ENCODE measurements around the gene CACNG6.
"Not testable (repeated sequence)": the region's sequence is repeated elsewhere in the genome, so short reads cannot be mapped to it uniquely, and the experiment has no call there.

CACNG6 gene

DNA sequence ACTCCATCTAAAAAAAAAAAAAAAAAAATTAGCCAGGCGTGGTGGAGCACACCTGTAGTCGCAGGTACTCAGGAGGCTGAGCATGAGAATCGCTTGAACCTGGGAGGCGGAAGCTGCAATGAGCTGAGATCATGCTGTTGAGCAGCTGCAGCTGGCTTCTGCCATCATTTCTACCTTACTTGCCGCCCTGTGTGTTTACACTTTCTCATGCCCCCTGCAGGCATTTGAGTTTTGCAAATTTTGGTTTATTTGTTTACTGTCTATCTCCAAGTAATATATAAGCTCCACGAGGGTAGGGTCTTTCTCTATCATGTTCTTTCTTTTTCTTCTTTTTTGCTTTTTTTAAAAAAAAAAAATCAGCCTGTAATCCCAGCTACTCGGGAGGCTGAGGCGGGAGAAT, 18.0 kb downstream of the CACNG6 start:
- FAIRE-seq, result no peak

DNA sequence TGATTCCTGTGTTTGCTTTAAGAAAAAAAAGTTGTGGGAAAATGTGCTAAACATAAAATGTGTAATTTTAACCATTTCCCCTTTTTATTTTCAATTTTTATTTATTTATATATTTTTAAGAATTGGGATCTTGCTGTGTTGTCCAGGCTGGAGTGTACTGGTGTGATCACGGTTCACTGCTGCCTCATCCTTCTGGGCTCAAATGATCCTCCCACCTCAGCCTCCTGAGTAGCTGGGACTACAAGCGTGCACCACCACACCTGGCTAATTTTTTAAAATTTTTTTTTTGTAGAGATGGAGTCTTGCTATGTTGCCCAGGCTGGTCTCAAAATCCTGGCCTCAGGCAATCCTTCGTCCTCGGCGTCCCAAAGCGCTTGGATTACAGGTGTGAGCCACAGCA, 19.0 kb downstream of the CACNG6 start:
- no peak for FAIRE-seq

DNA sequence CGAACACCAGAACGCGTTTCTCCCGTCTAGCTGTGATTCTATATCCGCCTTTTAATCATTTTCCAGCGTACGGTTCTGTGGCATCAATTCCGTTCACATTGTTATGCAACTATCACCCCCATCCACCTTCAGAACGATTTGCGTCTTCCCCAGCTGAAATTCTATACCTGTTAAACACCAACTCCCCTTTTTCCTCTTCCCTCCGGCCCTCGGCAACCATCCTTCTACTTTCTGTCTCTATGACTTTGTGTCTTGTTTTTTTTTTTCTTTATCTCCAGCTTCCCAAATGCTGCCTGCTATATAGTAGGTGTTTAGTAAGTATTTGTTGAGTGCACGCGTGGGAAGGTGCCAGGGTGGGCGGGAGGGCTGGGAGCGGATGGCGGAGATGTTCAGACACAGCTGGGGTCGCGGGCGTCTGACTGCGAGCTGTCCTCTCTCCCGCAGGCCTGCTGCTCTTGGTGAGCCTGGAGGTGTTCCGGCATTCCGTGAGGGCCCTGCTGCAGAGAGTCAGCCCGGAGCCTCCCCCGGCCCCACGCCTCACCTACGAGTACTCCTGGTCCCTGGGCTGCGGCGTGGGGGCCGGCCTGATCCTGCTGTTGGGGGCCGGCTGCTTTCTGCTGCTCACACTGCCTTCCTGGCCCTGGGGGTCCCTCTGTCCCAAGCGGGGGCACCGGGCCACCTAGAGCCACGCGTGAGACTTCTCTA, 20.2 kb downstream of the CACNG6 start:
- FAIRE-seq, result no peak

DNA sequence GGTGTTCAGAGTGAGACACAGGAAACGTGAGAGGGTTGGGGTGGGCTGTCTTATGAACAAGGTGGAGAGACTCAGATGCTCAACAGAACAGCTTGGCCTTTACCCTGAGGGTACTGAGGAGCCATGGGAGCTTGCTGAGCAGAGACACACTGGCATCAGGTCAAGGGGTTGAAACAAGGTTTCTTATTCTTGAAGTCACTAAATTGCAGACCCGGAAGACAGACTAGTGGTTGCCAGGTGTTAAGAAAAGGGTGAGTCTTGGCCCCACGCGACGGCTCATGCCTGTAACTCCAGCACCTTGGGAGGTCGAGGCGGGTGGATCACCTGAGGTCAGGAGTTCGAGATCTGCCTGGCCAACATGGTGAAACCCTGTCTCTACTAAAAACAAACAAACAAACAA, 22.4 kb downstream of the CACNG6 start:
- no peak for FAIRE-seq

DNA sequence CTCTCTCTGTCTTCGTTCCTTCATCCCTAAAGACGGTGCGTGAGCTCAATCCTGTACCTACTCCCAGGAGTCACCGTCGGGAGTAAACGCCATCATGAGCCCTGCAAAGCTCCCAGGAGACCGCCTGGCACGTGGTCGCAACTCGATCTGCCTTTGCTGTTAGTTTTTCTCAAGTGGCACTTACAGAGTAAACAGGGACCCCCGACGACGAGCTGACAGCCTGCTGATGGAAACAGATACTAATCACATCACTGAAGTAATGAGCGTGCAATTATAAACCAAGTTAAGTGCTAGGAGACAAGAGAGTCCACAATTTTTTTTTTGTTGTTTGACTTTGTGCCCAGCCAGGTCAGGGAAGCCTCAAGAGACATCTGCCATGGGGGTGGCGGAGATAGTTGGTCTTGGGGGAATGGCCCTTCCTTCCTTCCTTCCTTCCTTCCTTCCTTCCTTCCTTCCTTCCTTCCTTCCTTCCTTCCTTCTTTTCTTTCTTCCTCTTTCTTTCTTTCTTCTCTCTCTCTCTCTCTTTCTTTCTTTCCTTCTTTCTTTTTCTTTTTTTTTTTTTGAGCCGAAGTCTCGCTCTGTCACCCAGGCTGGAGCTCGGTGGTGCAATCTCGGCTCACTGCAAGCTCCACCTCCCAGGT, 23.6 kb downstream of the CACNG6 start:
- FAIRE-seq, result no peak

DNA sequence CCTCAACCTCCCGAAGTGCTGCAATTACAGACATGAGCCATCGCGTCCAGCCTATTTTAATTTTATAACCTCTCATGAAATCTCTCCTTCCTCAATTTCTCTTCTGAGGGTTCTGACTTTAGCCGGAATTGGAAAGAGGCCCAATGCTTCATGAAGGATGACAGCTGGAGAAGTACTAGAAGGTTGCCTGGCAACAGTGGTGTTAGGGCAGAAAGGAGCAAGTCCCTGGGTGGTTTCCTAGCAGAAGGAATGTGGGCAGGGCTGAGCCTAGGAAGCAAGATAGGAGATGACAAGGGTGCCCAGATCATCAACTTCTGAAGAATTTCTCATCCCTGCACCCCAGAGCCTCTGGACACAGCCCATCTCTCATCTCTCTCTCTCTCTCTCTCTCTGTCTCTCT, 25.8 kb downstream of the CACNG6 start:
- no peak for FAIRE-seq

DNA sequence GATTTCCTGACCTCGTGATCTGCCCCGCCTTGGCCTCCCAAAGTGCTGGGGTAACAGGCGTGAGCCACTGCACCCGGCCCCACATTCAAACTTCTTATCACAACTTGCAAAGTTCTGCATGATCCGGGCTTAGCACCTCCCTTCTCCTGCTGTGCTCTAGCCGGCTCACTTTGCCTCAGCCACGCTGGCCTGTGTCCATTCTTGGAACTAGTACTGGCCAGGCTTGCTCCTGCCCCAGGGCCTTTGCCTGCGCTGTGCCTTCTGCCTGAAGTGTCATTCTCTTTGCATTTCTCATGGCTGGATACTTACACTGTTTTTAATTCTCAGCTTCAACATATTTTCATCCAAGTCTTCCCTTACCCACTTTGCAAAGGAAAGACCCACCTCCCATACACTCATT, 29.9 kb downstream of the CACNG6 start:
- FAIRE-seq, result no peak

DNA sequence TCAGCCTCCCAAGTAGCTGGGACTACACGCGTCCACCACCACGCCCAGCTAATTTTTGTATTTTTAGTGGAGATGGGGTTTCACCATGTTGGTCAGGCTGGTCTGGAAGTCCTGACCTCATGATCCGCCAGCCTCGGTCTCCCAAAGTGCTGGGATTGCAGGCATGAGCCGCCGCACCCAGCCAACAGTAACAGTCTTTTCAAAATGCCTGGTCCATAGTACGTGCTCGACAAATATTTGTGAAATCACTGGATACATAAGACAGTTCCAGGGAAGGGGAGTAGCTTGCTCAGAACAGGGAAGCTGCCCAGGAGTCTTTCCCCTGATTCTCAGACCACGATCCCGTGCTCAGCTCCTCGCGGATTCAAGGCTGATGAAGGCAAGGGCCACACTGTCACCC, 30.5 kb downstream of the CACNG6 start:
- no peak for FAIRE-seq

DNA sequence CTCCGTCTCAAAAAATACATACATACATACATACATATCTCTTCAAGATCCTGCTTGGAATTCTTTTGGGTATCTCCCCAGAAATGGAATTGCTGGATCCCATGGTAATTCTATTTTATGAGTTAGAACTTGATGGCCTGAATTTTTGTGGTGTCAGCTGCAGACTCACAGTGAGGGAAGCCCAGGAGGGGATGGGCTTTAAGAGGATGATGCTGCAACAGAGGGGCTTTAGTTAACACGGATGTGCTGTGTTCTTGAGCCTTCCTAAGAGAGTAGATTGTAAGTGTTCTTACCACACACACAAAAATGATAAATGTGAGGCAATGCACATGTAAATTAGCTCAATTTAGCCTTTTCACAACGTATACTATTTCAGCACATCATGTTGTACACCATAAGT, 31.8 kb downstream of the CACNG6 start:
- no peak for FAIRE-seq

DNA sequence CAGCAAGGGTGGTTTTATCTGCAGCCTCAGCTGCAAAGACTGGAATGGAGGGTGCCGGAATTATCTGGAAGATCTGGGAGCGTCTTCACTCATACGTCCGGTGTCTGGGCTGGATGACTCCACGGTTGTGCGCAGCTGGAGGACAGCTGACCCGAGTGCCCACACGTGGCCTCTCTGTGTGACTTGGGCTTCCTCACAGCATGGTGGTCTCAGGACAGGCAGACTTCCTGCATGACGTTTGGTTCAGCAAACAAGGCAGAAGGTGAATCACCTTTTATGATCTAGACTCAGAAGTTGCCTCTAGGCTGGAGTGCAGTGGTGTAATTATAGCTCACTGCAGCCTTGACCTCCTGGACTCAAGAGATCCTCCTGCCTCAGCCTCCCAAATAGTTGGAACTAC, 33.2 kb downstream of the CACNG6 start:
- FAIRE-seq, result no peak

DNA sequence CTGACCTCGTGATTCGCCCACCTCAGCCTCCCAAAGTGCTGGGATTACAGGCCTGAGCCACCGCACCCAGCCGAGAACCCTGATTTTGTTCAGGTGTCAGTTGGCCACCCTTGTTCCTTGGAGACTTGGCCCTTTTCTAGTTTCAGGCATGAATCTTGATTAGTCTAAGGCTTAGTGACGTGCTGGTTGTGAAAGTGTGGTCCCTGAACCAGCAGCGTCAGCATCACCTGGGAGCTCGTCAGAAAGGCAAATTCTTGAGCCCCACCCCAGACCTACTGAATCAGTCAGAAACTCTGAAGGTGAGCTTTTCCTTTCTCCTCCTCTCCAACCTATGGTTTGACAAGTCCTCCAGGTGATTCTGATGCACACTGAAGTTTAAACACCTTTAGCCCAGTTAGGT, 35.2 kb downstream of the CACNG6 start:
- FAIRE-seq, result no peak

DNA sequence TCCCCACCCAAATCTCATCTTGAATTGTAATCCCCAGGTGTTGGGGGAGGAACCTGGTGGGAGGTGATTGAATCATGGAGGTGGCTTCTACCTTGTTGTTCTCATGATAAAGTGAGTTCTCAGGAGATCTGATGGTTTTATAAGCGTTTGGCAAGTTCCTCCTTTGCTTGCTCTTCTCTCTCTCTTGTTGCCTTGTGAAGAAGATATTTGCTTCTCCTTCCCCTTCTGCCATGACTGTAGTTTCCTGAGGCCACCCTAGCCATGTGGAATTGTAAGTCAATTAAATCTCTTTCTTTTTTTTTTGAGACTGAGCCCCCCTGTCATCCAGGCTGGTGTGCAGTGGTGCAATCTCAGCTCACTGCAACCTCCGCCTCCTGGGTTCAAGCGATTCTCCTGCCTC, 37.9 kb downstream of the CACNG6 start:
- no peak for FAIRE-seq

DNA sequence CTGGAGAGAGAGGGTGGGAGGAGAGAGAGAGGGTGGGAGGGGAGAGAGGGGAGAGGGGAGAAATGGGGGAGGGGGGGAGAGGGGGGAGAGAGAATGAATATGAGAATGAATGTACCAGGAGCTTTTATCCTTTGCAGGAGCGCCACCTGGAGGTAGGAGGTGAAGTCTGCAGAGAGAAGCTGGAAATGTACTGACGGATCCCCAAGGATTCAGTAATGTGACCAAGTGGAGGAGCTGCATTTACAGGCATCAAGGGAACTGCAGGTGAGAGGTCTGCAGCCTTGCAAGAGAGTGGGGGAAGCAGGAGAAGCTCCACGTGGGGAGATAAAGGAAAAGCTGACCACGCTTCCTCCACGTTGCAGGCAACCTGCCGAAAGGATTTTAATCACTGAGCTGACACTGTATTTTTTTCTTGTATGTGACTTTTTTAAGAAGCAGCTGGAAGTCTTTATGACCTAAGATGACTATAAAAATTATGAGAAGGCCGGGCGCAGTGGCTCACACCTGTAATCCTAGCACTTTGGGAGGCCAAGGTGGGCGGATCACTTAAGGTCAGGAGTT, 38.6 kb downstream of the CACNG6 start:
- FAIRE-seq, result no peak

DNA sequence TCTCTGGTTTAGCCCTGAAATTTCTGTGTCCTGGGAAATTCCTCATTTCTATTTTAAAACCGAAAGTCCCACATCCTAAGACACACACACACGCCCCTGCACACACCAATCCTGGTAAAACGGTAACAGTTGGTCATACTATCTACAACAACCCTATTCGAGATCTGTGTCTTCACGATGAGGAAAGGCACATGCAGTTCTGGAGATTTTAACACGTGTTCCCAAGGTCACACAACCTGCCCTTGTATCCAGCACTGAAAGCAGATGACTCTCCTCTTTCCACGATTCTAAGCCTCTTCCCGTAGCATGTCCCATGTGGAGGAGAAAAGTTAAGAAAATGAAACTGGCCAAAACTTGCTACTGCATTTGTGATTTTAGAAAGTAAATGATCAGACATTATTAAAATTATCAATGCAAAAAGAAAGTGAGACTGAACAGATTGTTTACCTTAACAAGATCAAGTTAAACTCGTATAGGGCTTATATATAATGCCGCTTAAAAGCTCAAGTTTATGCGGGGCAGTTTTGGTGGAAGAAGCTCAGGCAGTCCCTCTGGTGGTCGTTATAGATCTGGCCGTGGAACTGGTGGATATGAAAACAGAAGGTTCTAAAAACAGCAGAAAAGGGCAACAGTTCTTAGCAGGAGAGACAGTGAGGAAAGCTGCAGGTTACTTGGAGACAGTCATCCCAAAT, 39.6 kb downstream of the CACNG6 start:
- FAIRE-seq, result no peak

DNA sequence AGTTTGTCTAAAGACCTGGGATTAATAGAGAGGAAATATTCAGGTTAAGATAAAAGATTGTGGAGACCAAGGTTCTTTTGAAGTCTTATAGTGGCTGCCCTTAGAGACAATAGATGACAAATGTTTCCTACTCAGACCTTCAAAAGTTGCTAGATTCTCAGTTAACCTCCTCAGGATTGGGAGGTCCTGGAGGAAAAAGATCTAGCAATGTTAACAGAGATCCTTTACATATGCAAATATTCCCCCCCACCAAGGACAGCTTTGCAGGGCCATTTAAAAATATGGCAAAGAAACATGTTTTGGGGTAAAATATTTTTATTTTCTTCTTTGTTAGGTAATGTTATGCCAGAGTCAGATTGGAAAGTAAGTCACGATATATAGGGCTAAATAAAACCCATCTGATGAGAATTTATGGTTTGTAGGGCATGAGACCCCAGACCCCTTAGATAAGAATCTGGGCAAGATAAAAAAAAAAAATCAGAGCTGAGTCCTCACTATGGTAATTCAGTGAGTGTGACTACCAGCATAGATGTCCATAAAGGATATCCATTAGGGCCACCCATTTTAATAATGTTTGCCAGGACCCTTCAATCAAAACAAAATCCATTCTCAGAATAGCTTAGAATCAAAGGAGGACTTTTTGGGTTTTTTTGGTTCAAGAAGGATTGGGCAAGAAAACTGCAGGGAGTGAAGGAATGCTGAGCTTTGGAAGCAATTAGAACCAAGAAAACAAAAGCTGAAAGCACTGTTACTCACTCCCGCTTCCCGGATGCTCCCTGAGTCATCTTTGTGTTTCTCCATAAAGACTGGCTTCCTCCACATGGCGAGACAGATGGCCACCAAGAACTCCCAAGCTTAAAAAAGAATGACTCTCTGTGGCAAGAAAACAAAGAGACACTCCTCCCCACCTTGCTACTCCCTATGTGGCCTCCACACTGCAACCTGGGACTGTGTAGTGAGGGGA, 44.1 kb downstream of the CACNG6 start:
- FAIRE-seq, result no peak

DNA sequence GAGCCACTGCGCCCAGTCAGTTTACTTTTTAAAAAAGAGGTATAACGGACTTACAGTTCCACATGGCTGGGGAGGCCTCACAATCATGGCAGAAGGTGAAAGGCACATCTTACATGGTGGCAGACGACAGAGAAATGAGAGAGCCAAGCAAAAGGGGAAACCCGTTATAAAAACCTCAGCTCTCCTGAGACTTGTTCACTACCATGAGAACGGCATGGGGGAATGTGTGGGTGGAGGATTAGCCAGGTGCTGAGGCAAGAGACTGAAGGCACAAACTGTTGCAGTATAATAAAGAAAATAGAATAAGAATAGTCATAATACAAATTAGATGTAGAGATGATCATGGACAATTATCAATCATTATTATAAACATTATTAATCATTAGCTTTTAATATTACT, 45.1 kb downstream of the CACNG6 start:
- FAIRE-seq, result not testable (repeated sequence)

DNA sequence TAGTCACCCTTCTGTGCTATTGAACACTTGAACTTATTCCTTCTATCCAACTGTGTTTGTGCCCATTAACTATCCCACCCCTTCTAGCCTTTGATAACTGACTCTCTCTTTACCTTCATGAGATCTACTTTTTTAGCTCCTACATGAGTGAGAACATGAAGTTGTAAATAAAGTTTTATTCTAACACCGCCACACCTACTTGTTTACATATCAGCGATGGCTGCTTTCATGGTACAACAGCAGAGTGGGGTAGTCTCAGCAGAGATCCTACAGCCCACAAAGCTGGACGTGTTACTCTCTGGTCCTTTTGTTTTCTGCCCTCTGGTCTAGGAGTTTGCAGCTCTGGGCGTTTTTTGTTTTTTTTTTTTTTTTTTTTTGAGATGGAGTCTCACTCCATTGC, 48.6 kb downstream of the CACNG6 start:
- no peak for FAIRE-seq

DNA sequence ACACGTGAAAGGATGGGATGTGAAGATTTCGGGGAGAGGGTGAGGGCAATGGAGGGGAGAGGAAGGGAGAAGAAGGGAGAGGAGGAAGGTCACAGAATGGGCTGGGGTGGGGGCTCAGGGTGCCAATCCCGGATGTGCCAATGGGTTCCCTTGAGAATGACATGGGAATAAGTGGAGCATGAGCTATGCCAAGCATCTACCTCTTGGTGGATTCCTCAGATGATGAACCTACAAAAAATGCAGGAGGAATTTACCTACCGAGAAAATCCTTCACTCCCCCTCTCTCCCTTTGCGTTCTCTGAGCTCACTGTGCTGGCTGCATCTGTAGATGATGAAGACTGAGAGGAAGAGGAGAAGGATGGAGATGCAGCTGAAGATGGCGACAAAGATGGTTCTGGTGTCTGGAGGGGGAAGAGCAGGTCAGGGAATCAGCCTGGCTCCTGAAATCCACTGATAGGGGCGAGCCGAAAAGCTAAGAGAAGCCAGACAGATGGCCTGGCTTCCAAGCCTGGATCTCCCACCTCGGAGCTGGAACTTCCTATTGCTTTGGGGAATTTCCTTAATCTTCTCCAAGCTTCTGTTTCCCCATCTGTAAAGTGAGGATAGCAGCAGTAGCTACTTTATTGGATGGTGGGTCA, 50.7 kb downstream of the CACNG6 start:
- no peak for FAIRE-seq

DNA sequence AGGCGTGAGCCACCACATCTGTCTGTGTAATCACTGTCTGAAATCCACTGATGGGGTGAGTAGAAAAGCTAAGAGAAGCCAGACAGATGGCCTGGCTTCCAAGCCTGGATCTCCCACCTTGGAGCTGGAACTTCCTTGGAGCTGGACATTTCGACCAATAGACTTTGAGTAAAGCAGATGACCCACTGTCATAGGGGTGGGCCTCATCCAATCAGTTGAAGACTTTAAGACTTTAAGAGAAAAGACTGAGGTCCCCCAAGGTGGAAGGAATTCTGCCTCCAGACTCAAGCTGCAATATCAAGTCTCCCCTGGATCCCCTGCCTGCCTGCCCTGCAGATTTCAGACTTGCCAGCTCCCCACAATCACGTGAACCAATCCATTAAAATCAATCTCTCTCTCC, 51.6 kb downstream of the CACNG6 start:
- no peak for FAIRE-seq

DNA sequence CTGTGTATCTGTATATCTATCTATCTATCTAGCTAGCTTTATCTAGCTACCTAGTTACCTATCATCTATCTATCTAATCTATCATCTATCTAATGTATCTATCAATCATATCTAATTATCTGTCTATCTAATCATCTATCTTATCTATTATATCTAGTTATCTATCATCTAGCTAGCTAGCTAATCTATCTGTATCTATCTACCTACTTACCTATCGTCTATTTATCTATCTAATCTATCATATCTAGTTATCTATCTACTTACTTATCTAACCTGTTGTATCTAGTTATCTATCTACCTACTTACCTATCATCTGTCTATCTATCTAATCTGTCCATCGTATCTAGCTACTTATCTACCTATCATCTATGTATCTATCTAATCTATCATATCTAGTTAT, 54.3 kb downstream of the CACNG6 start:
- FAIRE-seq, result no peak

DNA sequence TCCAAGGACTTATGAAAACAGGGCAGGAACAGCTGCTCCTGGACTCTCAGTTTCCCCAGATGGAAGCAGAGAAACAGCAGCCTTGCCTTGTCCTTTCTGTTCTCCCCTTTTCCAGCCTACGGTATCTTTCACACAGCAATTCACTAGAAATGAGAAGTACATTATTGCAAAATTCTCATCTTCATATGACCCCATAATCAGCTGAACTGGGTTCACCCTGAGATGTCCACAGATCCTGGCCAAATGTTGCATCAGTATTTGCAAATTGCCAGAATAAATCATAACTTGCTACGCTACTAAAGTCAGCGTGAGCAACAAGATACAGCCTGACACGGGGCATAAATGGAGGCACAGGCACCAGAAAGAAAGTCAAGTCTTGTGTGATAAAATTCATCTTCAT, 56.2 kb downstream of the CACNG6 start:
- FAIRE-seq, result no peak

Measured in TTC549 (cell line).